Stimulated activated naive CD8-positive, alpha-beta T cell treated with anti-CD3 and anti-CD28 coated beads, Interleukin-15, amount 100 ng/mL, for 72 hours (primary cell): ENCODE results near the gene OR10H3.
A peak's percentile ranks its signal among the peaks of the same experiment; 100 is the strongest.
"Not testable (repeated sequence)": the region's sequence is repeated elsewhere in the genome, so short reads cannot be mapped to it uniquely, and the experiment has no call there.

ENCODE experiments used
- ATAC-seq: fragments of 150-1000 bp; cut with Tn5 transposase; 2 replicates; pipeline ENCODE4 v1.10.0; 2021; ENCODE audit warnings: mild to moderate bottlenecking, moderate library complexity
- DNase-seq, 2 donors: peaks; one replicate each; pipeline ENCODE4 v3.0.0; 2021 to 2022
- H3K27ac Mint-ChIP-seq, 2 donors: one replicate each; pipeline ENCODE4 v1.8.0; 2022; ENCODE audit warnings: mild to moderate bottlenecking in 2 of 2, mixed read lengths in 2 of 2, moderate library complexity in 2 of 2
- H3K27me3 Mint-ChIP-seq: one replicate; pipeline ENCODE4 v1.8.0; 2022; ENCODE audit warnings: mixed read lengths
- H3K4me1 Mint-ChIP-seq: one replicate; pipeline ENCODE4 v1.8.0; 2022; ENCODE audit warnings: mild to moderate bottlenecking, mixed read lengths
- H3K4me3 Mint-ChIP-seq, 2 donors: one replicate each; pipeline ENCODE4 v1.8.0; 2022; ENCODE audit warnings: mild to moderate bottlenecking in 2 of 2, mixed read lengths in 2 of 2, moderate library complexity in 1 of 2
- H3K9me3 Mint-ChIP-seq, 2 donors: one replicate each; pipeline ENCODE4 v1.8.0; 2022; ENCODE audit warnings: mixed read lengths in 2 of 2

The OR10H3 gene

GRCh38 chr19:15759962-15760565 is 22.3 kb downstream of the OR10H3 start:
- DNase-seq, result no peak
- Mint-ChIP-seq H3K27me3 (peaks cover 66% of the 10 kb centered on the region), H3K4me3 (peak overlapping the region; percentile 32 to 70), H3K9me3 (no peaks in the 10 kb centered on the region), H3K4me1 (peaks cover 10% of the 10 kb centered on the region), H3K27ac (no peak overlapping the region)
- ATAC-seq, result no peak

GRCh38 chr19:15769586-15769985 is 31.8 kb downstream of the OR10H3 start:
- Mint-ChIP-seq H3K27me3 (peaks cover 21% of the 10 kb centered on the region), H3K27ac (no peak overlapping the region), H3K9me3 (peaks cover 0 to 5% of the 10 kb centered on the region in 2 donors), H3K4me3 (no peak overlapping the region), H3K4me1 (no peaks in the 10 kb centered on the region)
- ATAC-seq, result no peak
- DNase-seq, result no peak

- H3K27me3 Mint-ChIP-seq, result peaks cover 34% of the 10 kb centered on the region
- DNase-seq, H3K9me3 Mint-ChIP-seq, H3K4me1 Mint-ChIP-seq, H3K27ac Mint-ChIP-seq, H3K4me3 Mint-ChIP-seq, ATAC-seq: not testable (repeated sequence)
Observed at GRCh38 chr19:15774159-15774558, 36.4 kb downstream of the OR10H3 start.

GRCh38 chr19:15775249-15775648 is 37.5 kb downstream of the OR10H3 start:
- ATAC-seq, result no peak
- Mint-ChIP-seq H3K9me3 (peaks cover 0 to 5% of the 10 kb centered on the region in 2 donors), H3K27ac (no peak overlapping the region), H3K4me3 (no peak overlapping the region), H3K27me3 (peaks cover 34% of the 10 kb centered on the region), H3K4me1 (no peaks in the 10 kb centered on the region)
- DNase-seq, result no peak

GRCh38 chr19:15776264-15776663 is 38.5 kb downstream of the OR10H3 start:
- no peak overlapping the region for H3K4me3 Mint-ChIP-seq
- peaks cover 0 to 4% of the 10 kb centered on the region in 2 donors for H3K9me3 Mint-ChIP-seq
- peaks cover 6% of the 10 kb centered on the region for H3K4me1 Mint-ChIP-seq
- ATAC-seq, result no peak
- peaks cover 33% of the 10 kb centered on the region for H3K27me3 Mint-ChIP-seq
- no peak for DNase-seq
- peak overlapping the region in 1 of 2 donors; percentile 22 for H3K27ac Mint-ChIP-seq

GRCh38 chr19:15776991-15777970 is 39.5 kb downstream of the OR10H3 start:
- H3K27ac Mint-ChIP-seq, result no peak overlapping the region
- H3K4me3 Mint-ChIP-seq, result no peak overlapping the region
- peaks cover 24% of the 10 kb centered on the region for H3K27me3 Mint-ChIP-seq
- no peaks in the 10 kb centered on the region for H3K9me3 Mint-ChIP-seq
- DNase-seq, result no peak
- H3K4me1 Mint-ChIP-seq, result peaks cover 6% of the 10 kb centered on the region
- no peak for ATAC-seq

- Mint-ChIP-seq H3K27ac (no peak overlapping the region), H3K9me3 (no peaks in the 10 kb centered on the region), H3K4me3 (no peak overlapping the region), H3K27me3 (peaks cover 24% of the 10 kb centered on the region), H3K4me1 (peaks cover 6% of the 10 kb centered on the region)
- DNase-seq (no peak), ATAC-seq (no peak)
Observed at GRCh38 chr19:15779756-15780476, 42.1 kb downstream of the OR10H3 start.

- Mint-ChIP-seq H3K9me3 (no peaks in the 10 kb centered on the region), H3K4me3 (no peak overlapping the region), H3K27me3 (peaks cover 18% of the 10 kb centered on the region), H3K27ac (no peak overlapping the region), H3K4me1 (peaks cover 6% of the 10 kb centered on the region)
- ATAC-seq, result peak; percentile 42
- DNase-seq, result no peak
Observed at GRCh38 chr19:15780610-15781418, 43.0 kb downstream of the OR10H3 start.

GRCh38 chr19:15781661-15782060 is 43.9 kb downstream of the OR10H3 start:
- Mint-ChIP-seq H3K9me3 (no peaks in the 10 kb centered on the region), H3K27ac (no peak overlapping the region), H3K27me3 (peaks cover 10% of the 10 kb centered on the region), H3K4me3 (no peak overlapping the region), H3K4me1 (peaks cover 6% of the 10 kb centered on the region)
- DNase-seq, result no peak
- ATAC-seq, result no peak

- H3K4me1 Mint-ChIP-seq, result peaks cover 6% of the 10 kb centered on the region
- DNase-seq, result no peak
- H3K27ac Mint-ChIP-seq, result no peak overlapping the region
- no peak for ATAC-seq
- peaks cover 10% of the 10 kb centered on the region for H3K27me3 Mint-ChIP-seq
- H3K9me3 Mint-ChIP-seq, result no peaks in the 10 kb centered on the region
- no peak overlapping the region for H3K4me3 Mint-ChIP-seq
Observed at GRCh38 chr19:15782211-15782610, 44.4 kb downstream of the OR10H3 start.

- not testable (repeated sequence) for ATAC-seq, H3K4me1 Mint-ChIP-seq, H3K9me3 Mint-ChIP-seq, H3K27ac Mint-ChIP-seq, DNase-seq, H3K4me3 Mint-ChIP-seq
- H3K27me3 Mint-ChIP-seq, result peaks cover 12% of the 10 kb centered on the region
Observed at GRCh38 chr19:15782896-15783295, 45.1 kb downstream of the OR10H3 start.

- H3K4me3 Mint-ChIP-seq, result no peak within 1 kb of the TSS
- H3K4me1 Mint-ChIP-seq, result no peaks in the 10 kb centered on the region
- no peak within 1 kb of the TSS for H3K27ac Mint-ChIP-seq
- ATAC-seq (no peak), DNase-seq (no peak)
- no peaks in the 10 kb centered on the region for H3K9me3 Mint-ChIP-seq
- peaks cover 30% of the 10 kb centered on the region for H3K27me3 Mint-ChIP-seq
Observed at GRCh38 chr19:15787611-15788155, 49.9 kb downstream of the OR10H3 start, which contains the start of gene OR10H5. Gene OR10H5 (plus strand): TSS chr19:15787661. CDS start chr19:15794049, 6,388 bp downstream.

- Mint-ChIP-seq H3K27ac (no peak overlapping the region), H3K9me3 (no peaks in the 10 kb centered on the region), H3K4me1 (no peaks in the 10 kb centered on the region), H3K27me3 (peaks cover 30% of the 10 kb centered on the region), H3K4me3 (no peak overlapping the region)
- DNase-seq, result no peak
- no peak for ATAC-seq
Observed at GRCh38 chr19:15788594-15789270, 50.9 kb downstream of the OR10H3 start.

GRCh38 chr19:15790096-15790495 is 52.3 kb downstream of the OR10H3 start:
- Mint-ChIP-seq H3K27me3 (peaks cover 30% of the 10 kb centered on the region), H3K9me3 (no peaks in the 10 kb centered on the region), H3K27ac (no peak overlapping the region), H3K4me1 (no peaks in the 10 kb centered on the region), H3K4me3 (no peak overlapping the region)
- DNase-seq, result no peak
- no peak for ATAC-seq
